SU-DHL-6 (cell line): ENCODE data around the gene IQSEC2.

ENCODE experiments used
- H2AFZ ChIP-seq: fragments of 200-600 bp; sonication (generic); 2 replicates; pipeline ENCODE4 v1.6.1; 2014; ENCODE audit warnings: low read depth, mild to moderate bottlenecking, moderate library complexity, mixed read lengths, antibody characterized with exemption, low read length; ENCODE audit not compliant: severe bottlenecking
- H3F3A ChIP-seq: fragments of 200-600 bp; shearing (Covaris generic); 2 replicates; pipeline ENCODE4 v1.6.0; 2016; ENCODE audit warnings: antibody characterized with exemption, mild to moderate bottlenecking; ENCODE audit not compliant: insufficient read depth
- H3K27ac ChIP-seq: fragments of 200-600 bp; sonication (generic); 2 replicates; pipeline ENCODE4 v1.5.1; 2016; ENCODE audit warnings: low read depth, mild to moderate bottlenecking, low read length, moderate library complexity, mixed read lengths
- H3K27me3 ChIP-seq: fragments of 200-600 bp; sonication (generic), shearing (Covaris generic); 2 replicates; pipeline ENCODE4 v1.6.0; 2014; ENCODE audit warnings: mild to moderate bottlenecking, low read length
- H3K36me3 ChIP-seq: fragments of 200-600 bp; sonication (generic); 2 replicates; pipeline ENCODE4 v1.6.1; 2014; ENCODE audit warnings: mild to moderate bottlenecking, low read length, mixed read lengths
- H3K4me2 ChIP-seq: fragments of 300-600, 200-600 bp; shearing (Covaris generic), sonication (generic); 2 replicates; pipeline ENCODE4 v1.6.0; 2014; ENCODE audit warnings: low read length, low read depth, mild to moderate bottlenecking; ENCODE audit not compliant: poor library complexity, severe bottlenecking
- H3K4me3 ChIP-seq: fragments of 200-600 bp; sonication (generic); 2 replicates; pipeline ENCODE4 v1.5.1; 2014; ENCODE audit warnings: antibody characterized with exemption, low read length, mild to moderate bottlenecking, mixed read lengths; ENCODE audit not compliant: insufficient read depth, poor library complexity, severe bottlenecking
- H3K79me2 ChIP-seq: fragments of 200-600 bp; sonication (generic); 2 replicates; pipeline ENCODE4 v1.6.1; 2014; ENCODE audit warnings: mild to moderate bottlenecking, low read length, moderate library complexity; ENCODE audit not compliant: insufficient read depth
- H3K9ac ChIP-seq: fragments of 200-600 bp; sonication (generic); 2 replicates; pipeline ENCODE4 v1.7.0; 2014; ENCODE audit warnings: mild to moderate bottlenecking, low read length
- H3K9me2 ChIP-seq: fragments of 200-600 bp; sonication (generic); replicated peaks from 2 replicates; pipeline ENCODE4 v1.6.1; 2014; ENCODE audit warnings: low read length; ENCODE audit not compliant: insufficient read depth
- H3K9me3 ChIP-seq: fragments of 200-600 bp; sonication (generic); 2 replicates; pipeline ENCODE4 v1.6.1; 2014; ENCODE audit warnings: low read length, mixed read lengths; ENCODE audit not compliant: insufficient read depth
- H4K20me1 ChIP-seq: fragments of 200-600 bp; sonication (generic); 2 replicates; pipeline ENCODE4 v1.6.1; 2014; ENCODE audit warnings: low read depth, mild to moderate bottlenecking, antibody characterized with exemption, low read length, moderate library complexity, mixed read lengths
- EZH2phosphoT487 ChIP-seq: fragments of 200-600 bp; sonication (generic), shearing (Covaris generic); conservative IDR thresholded peaks from 2 replicates; pipeline ENCODE4 v1.6.1; 2018; ENCODE audit warnings: mild to moderate bottlenecking, antibody characterized with exemption, low read length, moderate library complexity, mixed read lengths
- TF ChIP-seq, protein P1 (sequence below): fragments of 200-600 bp; sonication (generic); IDR thresholded peaks from one replicate; pipeline ENCODE4 v1.5.1; 2017; ENCODE audit warnings: antibody characterized with exemption, mild to moderate bottlenecking, low read length, moderate library complexity; ENCODE audit not compliant: insufficient read depth, poor library complexity, severe bottlenecking

Gene IQSEC2

DNA sequence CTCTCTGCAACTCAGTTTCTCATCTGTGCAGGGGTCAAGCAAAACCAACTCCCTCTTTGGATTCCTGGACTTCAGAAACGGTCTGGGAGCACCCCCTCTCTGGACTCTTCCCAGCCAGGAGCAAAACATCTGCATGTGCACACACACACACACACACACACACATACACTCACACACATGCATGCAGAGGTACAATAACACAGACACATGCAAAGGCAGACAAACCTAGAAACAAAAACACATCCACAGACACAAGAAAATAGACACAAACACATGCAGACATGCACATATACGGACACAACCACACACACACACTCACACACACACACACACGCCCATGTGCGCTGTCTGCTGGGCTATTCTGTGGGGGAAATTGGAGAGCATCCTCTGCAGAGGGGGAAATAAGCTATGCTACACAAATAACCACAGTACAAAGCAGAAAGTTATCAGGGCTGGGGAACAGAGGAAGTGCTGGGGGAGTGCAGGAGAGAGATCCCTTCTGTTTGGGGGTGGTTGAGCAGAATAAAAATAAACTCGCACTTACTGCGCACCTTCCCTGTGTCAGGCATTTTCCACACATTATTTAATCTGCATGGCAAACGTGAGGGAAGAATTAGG, 19.9 kb downstream of the IQSEC2 start:
- Histone ChIP-seq H3K9me3 (no peaks in the 10 kb centered on the region), H3K27me3 (no peaks in the 10 kb centered on the region), H3K9me2 (no peaks in the 10 kb centered on the region), H3K36me3 (no peaks in the 10 kb centered on the region), H3K4me3 (no peak overlapping the region), H3F3A (no peaks in the 10 kb centered on the region), H2AFZ (no peak overlapping the region), H3K79me2 (no peaks in the 10 kb centered on the region), H3K27ac (no peak overlapping the region), H3K9ac (no peak overlapping the region), H3K4me2 (no peak overlapping the region), H4K20me1 (no peaks in the 10 kb centered on the region)
- TF ChIP-seq, protein P1, sequence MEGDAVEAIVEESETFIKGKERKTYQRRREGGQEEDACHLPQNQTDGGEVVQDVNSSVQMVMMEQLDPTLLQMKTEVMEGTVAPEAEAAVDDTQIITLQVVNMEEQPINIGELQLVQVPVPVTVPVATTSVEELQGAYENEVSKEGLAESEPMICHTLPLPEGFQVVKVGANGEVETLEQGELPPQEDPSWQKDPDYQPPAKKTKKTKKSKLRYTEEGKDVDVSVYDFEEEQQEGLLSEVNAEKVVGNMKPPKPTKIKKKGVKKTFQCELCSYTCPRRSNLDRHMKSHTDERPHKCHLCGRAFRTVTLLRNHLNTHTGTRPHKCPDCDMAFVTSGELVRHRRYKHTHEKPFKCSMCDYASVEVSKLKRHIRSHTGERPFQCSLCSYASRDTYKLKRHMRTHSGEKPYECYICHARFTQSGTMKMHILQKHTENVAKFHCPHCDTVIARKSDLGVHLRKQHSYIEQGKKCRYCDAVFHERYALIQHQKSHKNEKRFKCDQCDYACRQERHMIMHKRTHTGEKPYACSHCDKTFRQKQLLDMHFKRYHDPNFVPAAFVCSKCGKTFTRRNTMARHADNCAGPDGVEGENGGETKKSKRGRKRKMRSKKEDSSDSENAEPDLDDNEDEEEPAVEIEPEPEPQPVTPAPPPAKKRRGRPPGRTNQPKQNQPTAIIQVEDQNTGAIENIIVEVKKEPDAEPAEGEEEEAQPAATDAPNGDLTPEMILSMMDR, result no peak
- TF ChIP-seq EZH2phosphoT487, result no peak

DNA sequence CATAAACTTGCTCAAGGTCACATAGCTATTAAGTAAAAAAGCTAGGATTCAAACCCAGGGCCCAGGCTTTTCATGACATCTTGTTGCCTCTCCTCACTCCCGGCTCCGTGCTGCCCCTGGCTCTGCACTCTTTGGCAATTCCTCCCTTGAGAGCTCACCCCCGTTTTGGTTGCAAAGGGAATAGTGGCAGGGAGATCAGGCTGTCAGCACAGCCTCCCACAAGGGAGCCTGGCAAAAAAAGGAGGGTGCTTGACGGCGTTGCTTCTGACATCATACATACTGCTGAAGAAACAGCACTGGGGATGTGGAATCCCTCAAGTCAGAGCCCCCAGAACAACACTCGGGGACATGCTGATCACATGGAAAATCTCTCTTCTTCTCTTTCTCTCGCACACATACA, 20.5 kb downstream of the IQSEC2 start:
- no peaks in the 10 kb centered on the region for H3F3A ChIP-seq
- no peaks in the 10 kb centered on the region for H3K36me3 ChIP-seq
- H3K9me3 ChIP-seq, result no peaks in the 10 kb centered on the region
- no peak overlapping the region for H3K4me3 ChIP-seq
- TF ChIP-seq, protein P1, result no peak
- TF ChIP-seq EZH2phosphoT487, result no peak
- H3K27ac ChIP-seq, result no peak overlapping the region
- H3K9me2 ChIP-seq, result no peaks in the 10 kb centered on the region
- no peak overlapping the region for H3K4me2 ChIP-seq
- no peak overlapping the region for H3K9ac ChIP-seq
- no peaks in the 10 kb centered on the region for H3K27me3 ChIP-seq
- H4K20me1 ChIP-seq, result no peaks in the 10 kb centered on the region
- H2AFZ ChIP-seq, result no peak overlapping the region
- H3K79me2 ChIP-seq, result no peaks in the 10 kb centered on the region

DNA sequence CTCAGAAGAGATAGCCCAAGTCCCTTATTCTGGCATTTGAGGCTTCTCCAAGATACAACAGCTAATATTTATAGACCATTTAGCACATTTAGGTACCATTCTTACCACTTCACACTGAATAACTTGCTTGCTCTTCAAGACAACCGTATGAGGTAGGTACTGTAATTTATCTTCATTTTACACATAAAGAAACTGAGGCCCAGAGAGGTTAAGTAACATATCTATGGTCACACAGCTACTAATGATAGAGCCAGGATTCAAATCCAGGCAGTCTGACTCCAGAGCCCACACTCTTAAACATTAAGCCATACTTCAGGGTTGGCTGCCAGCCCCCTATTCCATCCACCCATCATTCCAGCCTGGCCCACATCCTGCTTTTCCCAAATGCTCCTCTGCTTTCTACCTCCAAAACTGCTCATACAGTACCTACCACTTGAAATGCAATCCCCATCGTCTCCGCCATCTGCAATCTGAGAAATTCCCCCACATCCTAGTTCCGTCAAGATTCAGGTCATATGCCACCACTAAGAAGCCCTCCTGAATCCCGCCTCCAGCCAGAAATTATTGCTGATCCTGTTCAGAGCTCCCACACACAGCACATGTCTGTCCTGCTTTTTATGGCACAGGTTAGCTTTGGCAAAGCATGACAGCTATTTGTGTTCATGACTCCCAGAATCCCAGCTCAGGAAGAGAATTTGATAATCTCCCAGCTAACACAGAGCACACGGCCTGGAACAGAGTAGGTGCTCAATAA, 23.5 kb downstream of the IQSEC2 start:
- H3K4me2 ChIP-seq, result no peak overlapping the region
- H2AFZ ChIP-seq, result no peak overlapping the region
- H3K27me3 ChIP-seq, result no peaks in the 10 kb centered on the region
- H3F3A ChIP-seq, result no peaks in the 10 kb centered on the region
- no peak overlapping the region for H3K4me3 ChIP-seq
- TF ChIP-seq EZH2phosphoT487, result no peak
- TF ChIP-seq, protein P1, result no peak
- no peak overlapping the region for H3K9ac ChIP-seq
- no peaks in the 10 kb centered on the region for H3K9me3 ChIP-seq
- H3K9me2 ChIP-seq, result no peaks in the 10 kb centered on the region
- H3K79me2 ChIP-seq, result no peaks in the 10 kb centered on the region
- H3K27ac ChIP-seq, result no peak overlapping the region
- no peaks in the 10 kb centered on the region for H3K36me3 ChIP-seq
- H4K20me1 ChIP-seq, result no peaks in the 10 kb centered on the region
